Activated T-cell treated with anti-CD3 and anti-CD28 coated beads for 1 hour (primary cell): ENCODE data around the gene DHX34.

ENCODE experiments used
- DNase-seq: peaks from one replicate; pipeline ENCODE4 v3.0.0-alpha.2; 2020; ENCODE audit warnings: low read depth

DHX34 gene

DNA sequence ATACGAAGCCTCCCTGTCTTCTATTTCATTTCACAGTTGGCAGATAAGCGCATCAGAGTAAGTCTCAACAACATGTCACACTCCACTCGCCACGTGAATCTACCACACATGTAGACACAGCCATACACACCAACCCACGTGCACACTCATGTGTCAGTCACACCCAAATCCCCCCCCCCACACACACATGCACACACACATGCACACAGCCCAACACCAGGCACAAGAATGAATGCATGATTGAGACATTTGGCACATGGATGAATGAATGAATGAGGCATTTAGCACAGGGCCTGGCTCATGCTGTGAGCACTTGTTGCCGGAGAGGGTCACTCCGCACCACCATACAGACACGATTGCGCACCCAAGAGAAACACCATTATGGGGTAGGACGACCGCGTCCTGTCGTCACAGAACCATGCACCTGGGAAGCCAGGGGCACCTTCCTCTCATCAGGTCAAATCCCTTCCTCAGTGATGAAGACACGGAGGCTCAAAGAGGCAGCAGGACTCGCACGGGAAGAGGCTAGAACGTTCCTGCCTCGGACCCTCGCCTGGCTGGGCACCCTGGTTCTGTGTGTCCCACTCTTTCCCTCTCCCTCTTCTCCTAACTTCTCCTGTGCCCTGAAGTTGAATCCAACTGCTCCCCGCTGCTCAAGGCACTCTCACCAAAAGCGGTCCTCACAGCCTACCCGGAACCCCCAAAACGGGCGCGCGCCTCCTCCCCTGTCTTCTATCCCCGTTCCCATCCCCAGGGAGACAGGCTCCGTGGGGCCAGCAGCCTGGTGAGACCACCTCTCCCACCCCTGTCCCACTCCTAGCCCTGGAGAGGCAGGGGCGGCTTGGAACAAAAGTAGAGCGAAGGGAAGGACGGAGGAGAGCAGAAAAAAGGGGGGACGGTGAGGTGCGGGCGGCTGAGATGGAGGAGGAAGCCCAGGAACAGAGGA, 68.9 kb downstream of the DHX34 start:
- DNase-seq: no peak

DNA sequence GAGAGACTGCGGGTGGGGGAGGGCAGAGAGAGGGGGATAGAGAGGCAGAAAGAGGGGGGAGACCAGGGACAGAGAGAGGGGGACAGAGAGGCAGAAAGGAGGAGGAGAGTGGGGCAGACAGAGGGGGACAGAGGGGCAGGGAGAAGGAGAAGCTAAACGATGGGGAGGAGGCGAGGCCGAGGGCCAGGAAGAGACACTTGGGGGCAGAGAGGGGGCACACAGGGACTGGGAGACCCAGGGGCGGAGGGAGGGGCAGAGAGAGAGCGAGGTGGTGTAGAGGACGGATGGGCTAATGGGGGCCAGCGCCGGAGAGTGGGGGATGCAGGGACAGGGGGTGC, 69.5 kb downstream of the DHX34 start:
- DNase-seq: no peak

DNA sequence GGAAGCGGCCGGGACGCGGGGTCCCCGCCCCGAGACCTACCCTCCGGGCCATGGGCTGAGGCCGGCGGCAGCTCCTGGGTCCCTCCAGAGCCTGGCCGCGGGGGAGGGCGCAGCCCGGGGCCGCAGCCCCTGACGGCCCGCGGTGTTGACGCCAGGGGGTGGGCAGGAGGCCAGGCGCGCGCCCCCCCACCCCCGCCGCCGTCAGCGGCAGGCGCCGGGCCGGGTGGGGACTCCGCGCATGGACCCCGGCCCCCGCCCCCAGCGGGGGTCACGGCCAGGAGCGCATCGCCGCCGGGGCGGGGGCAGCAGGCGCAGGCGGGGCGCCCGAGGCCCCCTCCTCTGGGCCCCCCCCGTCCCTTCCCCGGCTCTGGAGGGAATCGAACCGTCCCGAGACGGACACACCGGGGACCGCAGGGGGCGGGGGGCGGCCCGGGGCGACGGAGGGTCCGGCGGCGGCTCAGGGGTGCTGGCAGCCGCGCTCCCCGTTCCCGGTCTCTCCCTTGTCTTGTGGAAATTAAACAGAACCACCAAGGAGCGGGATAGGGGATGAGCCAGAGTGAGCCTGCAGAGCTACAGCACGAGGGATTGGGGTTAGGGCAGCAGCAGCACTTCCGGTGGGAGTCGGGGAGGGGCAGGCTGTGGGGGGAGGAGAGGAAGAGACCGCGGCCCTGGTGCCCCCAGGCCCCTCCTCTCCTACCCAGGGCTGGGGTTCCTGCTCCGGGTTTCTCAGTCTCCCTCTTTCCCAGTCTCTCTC, 70.1 kb downstream of the DHX34 start, which contains the start of gene MEIS3:
TSS of gene MEIS3 (minus strand) at position 498 of the 754 bp plus-strand sequence. CDS start at position 52, 446 bp downstream.
- DNase-seq: no peak

DNA sequence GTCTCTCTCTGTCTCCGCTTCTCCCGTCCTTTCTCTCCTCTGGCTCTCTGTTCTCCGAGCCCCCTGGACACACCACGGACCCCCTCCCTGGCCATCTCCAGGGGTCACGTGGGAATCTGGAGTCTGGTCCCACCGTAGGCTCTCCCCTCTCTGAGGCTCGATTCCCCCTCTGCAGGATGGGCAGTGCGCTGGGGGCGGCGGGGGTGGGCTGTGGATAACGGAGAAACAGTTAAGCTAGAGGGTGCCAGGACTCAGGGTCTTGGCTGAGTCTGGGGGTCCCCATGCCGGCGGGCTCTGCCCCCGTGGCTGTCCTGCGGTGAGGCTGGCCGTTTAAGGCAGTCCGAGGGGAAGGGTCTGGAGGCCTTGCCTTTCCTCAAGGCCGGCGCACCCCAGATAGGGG, 70.7 kb downstream of the DHX34 start:
- DNase-seq: no peak

DNA sequence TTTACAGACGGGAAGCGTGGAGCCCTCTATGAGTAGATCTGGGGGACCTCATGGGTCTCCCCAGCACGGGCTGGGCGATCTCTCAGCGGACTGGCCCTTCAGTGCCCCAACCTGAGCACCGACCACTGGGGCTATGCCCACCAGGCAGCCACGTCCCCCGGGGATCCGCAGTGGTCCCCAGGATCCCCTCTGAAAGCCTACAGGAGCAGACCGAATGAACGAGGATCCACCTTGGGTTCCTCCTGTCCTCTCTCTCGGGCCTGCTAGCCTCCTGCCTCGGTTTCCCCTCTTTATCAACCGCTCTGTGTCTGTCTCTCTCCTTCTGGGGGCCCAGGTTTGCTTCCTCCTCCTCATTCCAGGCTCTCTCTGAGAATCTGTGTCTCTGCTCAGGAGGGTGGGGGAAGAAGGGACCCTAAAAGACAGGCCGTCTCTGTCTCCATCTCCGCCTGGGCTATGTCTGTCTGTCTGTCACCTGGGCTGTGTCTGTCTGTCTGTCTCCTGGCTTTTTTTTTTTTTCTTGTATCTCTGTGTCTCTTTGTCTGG, 72.2 kb downstream of the DHX34 start:
- DNase-seq: no peak

DNA sequence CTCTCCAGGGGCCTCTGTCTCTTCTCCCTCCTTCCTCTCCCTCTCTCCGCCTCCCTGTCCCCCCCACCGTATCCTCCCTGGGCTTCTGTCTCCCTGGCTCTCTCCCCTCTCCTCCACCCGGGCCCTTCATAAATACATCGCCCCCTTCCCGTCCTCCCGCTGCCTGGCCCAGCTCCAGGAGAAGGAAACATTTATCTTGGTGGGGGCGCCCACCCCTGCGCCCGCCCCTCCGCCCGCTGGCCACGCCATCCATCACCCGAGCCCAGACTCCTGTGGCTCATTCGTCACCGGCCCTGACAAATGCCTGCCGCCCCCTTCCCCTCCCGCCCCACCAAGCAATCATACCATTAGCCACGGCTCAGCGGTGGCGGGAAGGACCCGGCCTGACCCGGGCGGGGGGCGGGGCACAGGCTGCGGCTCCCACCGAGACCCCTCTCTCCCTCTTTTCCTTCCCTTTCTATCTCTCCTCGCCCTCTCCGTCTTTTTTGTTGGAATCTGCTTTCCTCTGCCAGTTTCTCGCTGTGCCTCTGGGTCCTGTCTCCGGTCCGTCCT, 72.8 kb downstream of the DHX34 start:
- DNase-seq: no peak

DNA sequence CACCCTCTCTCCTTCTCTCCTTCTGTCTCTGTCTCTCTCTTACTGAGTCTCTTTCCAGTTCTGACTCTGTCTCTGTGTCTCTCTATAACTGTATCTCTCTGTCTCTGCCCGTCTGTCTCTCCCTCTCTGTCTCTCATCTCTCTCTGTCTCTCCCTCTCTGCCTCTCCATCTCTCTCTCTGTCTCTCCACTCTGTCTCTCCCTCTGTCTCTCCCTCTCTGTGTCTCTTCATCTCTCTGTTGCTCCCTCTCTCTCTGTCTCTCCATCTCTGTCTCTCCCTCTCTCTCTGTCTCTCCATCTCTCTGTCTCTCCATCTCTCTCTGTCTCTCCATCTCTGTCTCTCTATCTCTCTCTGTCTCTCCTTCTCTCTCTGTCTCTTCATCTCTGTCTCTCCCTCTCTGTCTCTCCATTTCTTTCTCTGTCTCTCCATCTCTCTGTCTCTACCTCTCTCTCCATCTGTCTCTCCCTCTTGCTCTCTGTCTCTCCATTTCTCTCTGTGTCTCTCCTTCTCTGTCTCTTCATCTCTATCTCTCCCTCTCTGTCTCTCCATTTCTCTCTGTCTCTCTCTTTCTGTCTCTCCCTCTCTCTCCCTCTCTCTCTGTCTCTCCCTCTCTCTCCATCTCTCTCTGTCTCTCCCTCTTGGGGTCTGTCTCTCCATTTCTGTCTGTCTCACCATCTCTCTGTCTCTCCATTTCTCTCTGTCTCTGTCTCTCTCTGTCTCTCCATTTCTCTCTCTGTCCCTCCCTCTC, 73.5 kb downstream of the DHX34 start:
- DNase-seq: no peak

DNA sequence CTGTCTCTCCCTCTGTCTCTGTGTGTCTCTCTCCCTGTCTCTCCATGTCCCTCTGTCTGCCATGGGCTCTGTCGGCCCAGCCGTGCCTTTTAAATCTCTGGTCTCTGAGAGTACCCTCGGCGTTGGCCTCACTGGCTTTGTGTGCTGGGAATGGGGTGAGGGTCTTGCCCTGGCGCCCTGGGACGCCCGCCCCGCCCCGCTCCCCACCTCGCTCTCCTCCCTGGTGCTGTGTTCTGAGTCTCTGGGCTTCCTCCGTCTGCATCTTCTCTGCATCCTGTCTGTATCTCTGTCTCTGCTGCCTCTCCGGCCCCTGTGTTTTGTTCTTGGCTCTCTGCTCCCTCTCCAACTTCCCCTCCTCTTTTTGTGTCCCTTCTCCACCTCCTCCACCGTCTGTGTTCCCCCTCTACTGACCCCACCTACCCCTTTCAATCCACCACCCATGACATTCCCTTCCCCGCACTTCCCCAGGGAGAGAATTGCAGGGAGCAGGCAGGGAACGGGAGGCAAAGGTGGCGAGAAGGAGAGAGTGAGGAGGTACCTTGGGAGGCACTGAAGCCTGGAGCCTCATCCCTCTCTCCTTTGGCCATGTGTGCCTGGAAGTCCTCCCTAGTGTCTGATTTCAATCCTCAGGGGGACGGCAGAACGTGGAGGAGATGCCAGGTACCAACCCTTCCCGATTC, 74.2 kb downstream of the DHX34 start:
- DNase-seq: no peak

DNA sequence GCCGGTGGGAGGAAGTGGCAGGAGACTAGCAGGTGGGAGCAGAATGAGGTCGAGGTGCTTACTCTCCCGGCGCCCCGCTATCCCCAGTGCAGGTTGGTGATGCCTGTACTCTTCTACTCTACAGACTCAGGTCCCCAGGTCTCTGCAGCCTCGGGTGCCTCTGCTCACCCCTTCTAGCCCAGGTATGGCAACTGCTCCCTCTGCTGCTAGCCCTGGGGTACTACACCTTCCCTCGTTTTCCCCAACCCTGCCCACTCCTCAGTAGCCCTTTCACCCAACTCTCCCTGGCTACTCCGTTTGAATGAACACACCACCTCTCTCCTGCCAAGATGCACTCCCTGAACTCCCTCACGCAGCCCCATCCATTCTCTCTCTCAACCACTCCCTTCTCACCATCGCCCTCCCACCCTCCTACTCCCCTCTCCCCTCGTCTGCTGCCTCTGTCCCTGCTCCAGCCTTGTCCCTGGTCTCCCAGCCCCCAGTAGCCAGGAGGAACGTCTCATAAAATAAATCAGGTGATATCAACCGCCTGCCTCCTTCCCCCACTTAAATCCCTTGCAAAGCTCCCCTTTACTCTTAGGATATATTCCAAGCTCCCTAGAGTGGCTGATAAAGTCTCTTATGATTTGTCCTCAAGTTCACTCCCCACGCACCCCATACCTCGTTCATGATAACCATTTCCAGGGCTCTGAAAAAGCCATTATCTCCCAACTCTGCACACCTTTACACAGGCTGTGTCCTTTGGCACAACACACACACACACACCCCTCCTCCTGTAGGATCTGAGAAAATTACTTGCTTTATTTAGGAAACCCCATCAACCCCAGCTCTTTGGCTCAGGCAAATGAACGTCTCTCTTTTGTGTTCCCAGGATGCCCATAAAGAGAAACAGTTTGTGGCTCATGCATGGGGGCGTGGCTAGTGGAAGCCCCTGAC, 78.4 kb downstream of the DHX34 start:
- DNase-seq: peak; percentile 64

DNA sequence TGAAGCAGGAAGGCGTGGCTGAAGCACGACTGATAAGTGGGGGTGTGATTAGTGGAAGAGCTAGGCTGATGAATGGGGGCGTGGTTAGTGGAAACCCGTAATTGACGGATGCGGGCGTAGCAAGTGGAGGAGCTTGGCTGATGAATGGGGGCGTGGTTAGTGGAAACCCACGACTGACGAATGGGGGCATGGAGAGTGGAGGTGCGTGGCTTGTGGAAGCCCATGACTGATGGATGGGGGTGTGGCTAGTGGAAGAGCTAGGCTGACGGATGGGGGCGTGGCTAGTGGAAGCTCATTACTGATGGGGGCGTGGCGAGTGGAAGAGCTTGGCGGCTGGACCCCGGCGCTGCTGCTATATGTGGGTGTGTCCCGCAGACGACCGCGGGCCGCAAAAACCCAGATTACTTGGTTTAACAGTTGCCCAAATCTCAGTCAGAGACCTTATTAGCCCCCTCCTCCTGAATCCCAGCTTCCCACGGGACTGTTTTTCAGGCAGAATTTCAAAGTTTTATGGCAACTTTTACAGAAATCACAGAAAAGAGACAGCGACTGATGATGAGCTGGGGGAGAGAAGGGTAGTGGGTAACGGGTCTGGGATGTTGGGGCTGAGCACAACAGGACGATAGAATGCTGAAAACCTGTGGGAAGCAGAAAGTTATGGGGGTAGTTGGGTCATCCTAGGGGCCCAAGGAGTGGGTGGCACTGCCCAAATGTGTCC, 79.2 kb downstream of the DHX34 start:
- DNase-seq: peak; percentile 65

DNA sequence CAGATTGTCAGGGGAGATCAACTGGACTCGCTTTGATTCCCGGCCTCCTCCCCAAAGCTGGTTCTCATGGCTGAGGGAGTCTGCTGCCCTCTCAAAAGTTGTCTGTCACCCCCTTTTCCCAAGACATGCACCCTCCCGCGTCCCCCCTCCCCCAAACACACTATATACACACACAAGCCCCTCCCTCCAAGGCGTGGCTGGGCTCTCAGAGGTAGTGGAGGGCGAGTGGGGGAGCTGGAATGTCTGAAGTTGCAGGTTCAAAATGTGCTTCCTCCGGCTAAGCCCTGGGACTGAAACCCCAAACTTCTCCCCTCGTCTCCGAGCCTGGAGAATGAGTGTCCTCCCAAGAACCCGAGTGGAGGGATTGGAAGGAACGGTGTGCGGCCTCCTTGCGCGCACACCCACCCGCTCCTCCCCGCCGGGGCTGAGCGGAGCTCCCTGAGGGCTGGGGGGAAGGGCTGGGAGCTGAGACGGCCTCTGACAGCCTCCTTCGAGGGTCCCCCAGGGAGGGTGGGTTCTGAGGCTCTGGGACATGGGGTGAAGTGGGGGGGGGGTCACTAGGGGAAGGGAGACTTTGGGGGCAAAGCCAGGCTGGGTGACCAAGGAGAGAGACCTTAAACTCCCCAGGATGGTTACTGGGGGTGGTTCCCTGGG, 80.2 kb downstream of the DHX34 start:
- DNase-seq: no peak

DNA sequence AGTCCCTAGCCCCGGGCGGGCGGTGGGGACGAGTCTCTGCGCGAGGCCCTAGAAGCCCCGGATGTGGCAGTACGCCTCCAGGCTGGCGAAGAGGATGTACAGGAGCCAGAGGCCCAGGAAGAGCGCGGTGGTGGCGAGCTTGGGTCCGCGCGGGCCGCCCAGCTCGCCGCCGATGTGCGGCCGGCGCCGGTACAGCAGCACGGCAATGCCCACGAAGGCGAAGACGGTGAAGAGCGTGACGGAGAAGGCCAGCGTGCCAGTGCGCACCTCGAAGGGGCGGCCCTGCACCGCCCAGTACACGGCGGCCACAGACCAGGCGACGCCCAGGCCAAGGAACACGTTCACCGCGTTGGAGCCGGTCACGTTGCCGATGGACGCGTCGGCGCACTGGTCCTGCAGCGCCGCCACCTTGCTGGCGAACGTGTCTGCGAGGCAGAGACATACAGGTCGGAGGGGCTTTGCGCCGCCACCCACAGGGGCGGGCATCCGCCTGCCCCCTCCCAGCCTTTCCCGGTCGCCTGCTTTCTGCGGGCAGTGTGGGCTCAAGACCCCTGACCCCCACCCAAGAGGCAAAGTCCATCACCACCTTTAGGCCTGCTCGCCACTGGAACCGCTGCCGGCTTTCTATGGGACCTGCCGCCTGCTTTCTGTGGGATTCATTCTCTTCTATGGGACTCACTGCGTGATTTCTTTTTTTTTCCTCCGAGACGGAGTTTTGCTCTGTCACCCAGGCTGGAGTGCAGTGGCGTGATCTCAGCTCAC, 81.1 kb downstream of the DHX34 start:
- no peak for DNase-seq

DNA sequence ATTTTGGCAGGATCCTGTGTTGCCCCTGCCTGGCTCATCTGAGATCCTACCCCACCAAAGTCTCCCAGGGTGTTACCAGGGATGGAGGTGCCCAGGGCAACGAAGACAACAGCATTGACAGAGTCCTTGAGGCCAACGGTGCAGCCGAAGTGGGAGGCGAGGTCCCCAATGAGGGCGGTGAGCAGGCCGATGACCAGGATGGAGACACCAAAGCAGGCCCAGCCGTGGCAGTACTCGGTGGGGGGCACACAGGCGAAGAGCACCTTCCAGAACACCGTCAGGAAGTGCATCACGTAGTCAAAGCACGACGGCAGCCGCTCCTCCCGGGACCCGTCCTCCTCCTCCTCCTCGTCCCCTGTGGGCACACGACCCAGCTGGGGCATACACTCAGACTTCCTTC, 83.0 kb downstream of the DHX34 start:
- no peak for DNase-seq
